ENCODE measurements around the gene MAP10. TPM values are rescaled to one million over a fixed set of nuclear protein-coding genes. Genes with fewer than 3 reads are reported as not detected.

The MAP10 gene
- total and polyA plus RNA-seq, 2 experiments from 2014 or later, result 2.9 to 3.3 TPM

DNA sequence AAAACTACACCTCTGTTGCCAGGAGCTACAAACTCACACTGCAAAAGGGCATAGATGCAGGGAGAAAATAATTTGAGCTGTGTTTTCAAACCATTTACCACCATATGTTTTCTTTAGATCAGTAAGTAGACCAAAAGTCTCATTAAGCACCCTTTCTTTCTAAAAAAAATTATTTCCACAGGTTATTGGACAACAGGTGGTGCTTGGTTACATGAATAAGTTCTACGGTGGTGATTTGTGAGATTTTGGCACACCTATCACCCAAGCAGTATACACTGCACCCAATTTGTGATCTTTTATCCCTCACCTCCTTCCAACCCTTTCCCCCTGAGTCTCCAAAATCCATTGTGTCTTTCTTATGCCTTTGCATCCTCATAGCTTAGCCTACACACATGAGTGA, 21.1 kb downstream of the MAP10 start:
- no peaks in the 10 kb centered on the region for H4K20me1 ChIP-seq (replicated peaks; ENCODE audit: insufficient read depth)
- no peak overlapping the region for H3K4me2 ChIP-seq
- no peaks in the 10 kb centered on the region for H3K36me3 Mint-ChIP-seq (ENCODE audit: low read depth)
- no peaks in the 10 kb centered on the region for H3K9me3 Mint-ChIP-seq
- no peaks in the 10 kb centered on the region for H3K27me3 ChIP-seq (ENCODE audit: insufficient read depth)
- H3K4me3 ChIP-seq, result no peak overlapping the region
- ATAC-seq, result no peak
- no peak overlapping the region for H3K4me3 Mint-ChIP-seq
- H3K4me1 ChIP-seq (ENCODE audit: insufficient read depth), result no peaks in the 10 kb centered on the region
- no peaks in the 10 kb centered on the region for H3K79me2 ChIP-seq (replicated peaks; ENCODE audit: insufficient read depth)
- H3K36me3 ChIP-seq (ENCODE audit: insufficient read depth), result no peaks in the 10 kb centered on the region
- TF ChIP-seq CTCF (conservative IDR thresholded peaks at IDR 0.05; ENCODE audit: low read depth in 2 of 2) (no peak), JUNB (IDR thresholded peaks at IDR 0.05; ENCODE audit: unreplicated experiment) (no peak), ZNF114 (CRISPR knock-in tag; IDR thresholded peaks at IDR 0.05) (no peak), STAT1 (IDR thresholded peaks at IDR 0.05; ENCODE audit: unreplicated experiment) (no peak), ZNF462 (CRISPR knock-in tag; IDR thresholded peaks at IDR 0.05) (no peak), NANOG (IDR thresholded peaks at IDR 0.05; ENCODE audit: borderline replicate concordance) (no peak), EZH2 (IDR thresholded peaks at IDR 0.05; ENCODE audit: low read depth, unreplicated experiment) (no peak)
- TF ChIP-seq, protein P1, sequence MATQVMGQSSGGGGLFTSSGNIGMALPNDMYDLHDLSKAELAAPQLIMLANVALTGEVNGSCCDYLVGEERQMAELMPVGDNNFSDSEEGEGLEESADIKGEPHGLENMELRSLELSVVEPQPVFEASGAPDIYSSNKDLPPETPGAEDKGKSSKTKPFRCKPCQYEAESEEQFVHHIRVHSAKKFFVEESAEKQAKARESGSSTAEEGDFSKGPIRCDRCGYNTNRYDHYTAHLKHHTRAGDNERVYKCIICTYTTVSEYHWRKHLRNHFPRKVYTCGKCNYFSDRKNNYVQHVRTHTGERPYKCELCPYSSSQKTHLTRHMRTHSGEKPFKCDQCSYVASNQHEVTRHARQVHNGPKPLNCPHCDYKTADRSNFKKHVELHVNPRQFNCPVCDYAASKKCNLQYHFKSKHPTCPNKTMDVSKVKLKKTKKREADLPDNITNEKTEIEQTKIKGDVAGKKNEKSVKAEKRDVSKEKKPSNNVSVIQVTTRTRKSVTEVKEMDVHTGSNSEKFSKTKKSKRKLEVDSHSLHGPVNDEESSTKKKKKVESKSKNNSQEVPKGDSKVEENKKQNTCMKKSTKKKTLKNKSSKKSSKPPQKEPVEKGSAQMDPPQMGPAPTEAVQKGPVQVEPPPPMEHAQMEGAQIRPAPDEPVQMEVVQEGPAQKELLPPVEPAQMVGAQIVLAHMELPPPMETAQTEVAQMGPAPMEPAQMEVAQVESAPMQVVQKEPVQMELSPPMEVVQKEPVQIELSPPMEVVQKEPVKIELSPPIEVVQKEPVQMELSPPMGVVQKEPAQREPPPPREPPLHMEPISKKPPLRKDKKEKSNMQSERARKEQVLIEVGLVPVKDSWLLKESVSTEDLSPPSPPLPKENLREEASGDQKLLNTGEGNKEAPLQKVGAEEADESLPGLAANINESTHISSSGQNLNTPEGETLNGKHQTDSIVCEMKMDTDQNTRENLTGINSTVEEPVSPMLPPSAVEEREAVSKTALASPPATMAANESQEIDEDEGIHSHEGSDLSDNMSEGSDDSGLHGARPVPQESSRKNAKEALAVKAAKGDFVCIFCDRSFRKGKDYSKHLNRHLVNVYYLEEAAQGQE (IDR thresholded peaks at IDR 0.05; ENCODE audit: unreplicated experiment), result no peak
- DNase-seq (ENCODE audit: low spot score), result no peak
- H3K27ac ChIP-seq (ENCODE audit: low read depth), result no peak overlapping the region
- H3K9me2 ChIP-seq (ENCODE audit: insufficient read depth), result no peaks in the 10 kb centered on the region
- no peaks in the 10 kb centered on the region for H3K4me1 Mint-ChIP-seq
- no peaks in the 10 kb centered on the region for H3K27me3 Mint-ChIP-seq (ENCODE audit: insufficient read depth, low read depth, poor library complexity)
- H3F3A ChIP-seq (replicated peaks; ENCODE audit: low read depth), result no peaks in the 10 kb centered on the region
- no peak overlapping the region for H2AFZ ChIP-seq
- H3K27ac Mint-ChIP-seq, result no peak overlapping the region

Measured in GM23338 (cell line).